BE2C (cell line): Measurements from ENCODE around the gene PLA2G6.

Experiments
- DNase-seq: peaks from one replicate; pipeline ENCODE4 v3.0.0-alpha.2; 2020
- H3K27me3 ChIP-seq: fragments of 250-450 bp; sonication (Bioruptor Pico); 2 replicates; pipeline ENCODE4 v1.5.1; 2020; ENCODE audit warnings: mild to moderate bottlenecking
- H3K36me3 ChIP-seq: fragments of 250-450 bp; sonication (Bioruptor Pico); 2 replicates; pipeline ENCODE4 v1.5.1; 2020; ENCODE audit warnings: mild to moderate bottlenecking
- H3K4me1 ChIP-seq: fragments of 250-450 bp; sonication (Bioruptor Pico); 2 replicates; pipeline ENCODE4 v1.5.1; 2020
- H3K4me3 ChIP-seq: 2 replicates; pipeline ENCODE4 v1.5.1; 2011; ENCODE audit warnings: low read depth, low read length
- H3K9me3 ChIP-seq: fragments of 250-450 bp; sonication (Bioruptor Pico); 2 replicates; pipeline ENCODE4 v1.5.1; 2020
- CTCF ChIP-seq: IDR thresholded peaks from 2 replicates; pipeline ENCODE4 v1.5.1; 2012; ENCODE audit warnings: mild to moderate bottlenecking, low read depth, low read length

The PLA2G6 gene

DNA sequence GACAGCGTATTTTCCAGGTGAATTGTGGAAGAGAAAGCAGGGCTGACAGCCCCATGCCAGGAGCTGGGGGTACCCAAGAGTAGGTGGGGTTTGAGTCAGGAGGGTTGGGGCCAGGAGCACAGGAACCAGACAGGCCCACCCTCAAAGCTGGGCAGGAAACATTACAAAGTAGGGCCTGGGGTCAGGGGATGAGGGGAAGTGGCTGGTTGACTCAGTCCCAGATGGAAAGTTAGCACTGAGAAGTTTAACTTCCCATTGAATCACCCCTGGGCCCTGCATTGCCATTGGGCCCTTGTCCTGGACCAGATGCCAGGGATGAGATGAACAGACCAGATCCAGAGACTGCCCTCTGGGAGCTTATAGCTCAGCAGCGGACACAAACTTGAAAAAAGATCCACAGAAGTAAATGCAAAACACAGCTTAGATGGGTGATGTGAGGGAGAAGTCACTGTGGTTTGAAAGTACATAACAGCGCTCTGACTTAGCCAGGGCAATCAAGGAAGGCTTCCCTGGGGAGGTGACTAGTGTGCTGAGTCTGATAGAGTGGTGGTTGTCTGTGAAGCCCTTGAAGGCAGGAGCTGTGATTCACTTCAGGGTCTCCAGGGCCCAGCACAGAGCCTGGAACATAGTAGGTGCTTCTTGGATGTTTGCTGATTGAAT lies 22.4 kb upstream of the PLA2G6 start:
- peaks cover 9% of the 10 kb centered on the region for H3K4me1 ChIP-seq
- no peaks in the 10 kb centered on the region for H3K36me3 ChIP-seq
- no peak for DNase-seq
- H3K4me3 ChIP-seq: no peak overlapping the region
- no peak for TF ChIP-seq CTCF
- no peaks in the 10 kb centered on the region for H3K27me3 ChIP-seq
- H3K9me3 ChIP-seq: no peaks in the 10 kb centered on the region

DNA sequence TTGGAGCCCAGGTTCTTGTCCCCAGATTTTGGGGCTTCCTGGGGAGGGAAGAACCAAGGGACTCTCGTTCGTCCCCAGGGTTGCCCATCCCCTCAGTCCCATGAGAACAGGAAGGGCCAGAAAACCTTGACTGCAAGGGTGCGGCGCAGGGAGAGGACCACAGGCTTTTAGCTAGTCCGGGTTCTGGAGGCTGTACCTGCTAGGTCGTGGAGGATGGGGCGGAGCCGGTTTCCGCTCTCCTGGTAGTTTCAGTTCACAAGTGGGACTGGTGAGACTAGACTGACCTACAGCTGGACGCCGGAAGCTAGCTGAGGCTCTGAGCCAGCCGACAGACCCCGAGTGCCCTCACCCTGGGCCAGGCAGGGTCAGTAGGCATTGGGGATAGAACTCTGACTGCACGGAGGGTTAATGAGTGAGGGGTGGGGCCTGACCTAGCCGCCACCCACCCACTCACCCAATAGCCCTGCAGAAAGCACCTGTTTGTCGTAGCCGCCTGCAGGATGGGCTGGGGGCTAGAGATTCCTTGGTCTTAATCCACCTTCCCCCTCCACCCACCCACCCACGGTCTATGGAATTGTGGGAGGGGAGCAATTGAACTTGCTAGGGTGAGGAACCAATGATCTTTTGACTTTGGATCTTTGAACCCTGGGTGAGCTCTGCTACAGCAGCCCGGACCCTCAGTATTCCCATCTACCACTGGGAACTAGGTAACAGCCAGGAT lies 21.6 kb upstream of the PLA2G6 start:
- Histone ChIP-seq H3K36me3 (no peaks in the 10 kb centered on the region), H3K9me3 (no peaks in the 10 kb centered on the region), H3K27me3 (no peaks in the 10 kb centered on the region), H3K4me1 (peaks cover 9% of the 10 kb centered on the region), H3K4me3 (peak overlapping the region; percentile 75)
- no peak for TF ChIP-seq CTCF
- DNase-seq: no peak

DNA sequence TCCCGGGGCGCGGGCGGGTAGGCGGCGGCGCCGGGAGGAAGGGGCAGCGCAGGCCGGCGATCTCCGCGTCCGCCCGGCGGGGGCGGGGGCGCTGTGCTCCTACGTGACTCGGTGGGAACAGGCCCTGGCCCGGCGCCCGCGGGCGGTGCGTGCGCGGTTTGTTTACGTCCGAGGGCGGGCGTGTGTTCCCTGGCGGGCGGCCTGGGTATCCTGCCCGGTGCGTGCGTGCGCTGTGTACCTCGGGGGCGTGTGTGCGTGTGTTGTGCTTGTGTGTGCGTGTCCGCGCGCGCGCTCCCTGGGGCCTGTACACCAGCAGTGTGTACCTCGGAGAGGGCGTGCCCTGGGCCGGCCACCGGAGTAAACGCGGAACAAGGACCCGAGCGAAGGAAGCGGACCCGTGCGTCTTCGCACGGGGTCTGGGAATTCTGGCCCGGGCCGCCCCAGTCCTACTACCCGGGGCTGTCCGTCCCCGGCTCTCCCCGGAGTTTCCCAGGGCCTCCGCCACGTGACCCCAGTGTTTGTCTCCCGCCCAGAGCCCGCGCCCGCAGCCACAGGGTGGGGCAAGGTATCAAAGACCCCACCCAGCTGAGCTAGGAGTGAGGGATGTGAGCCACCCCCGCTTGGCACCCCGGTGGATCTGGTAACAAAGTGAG lies 20.9 kb upstream of the PLA2G6 start:
- TF ChIP-seq CTCF: no peak
- Histone ChIP-seq H3K4me3 (peak overlapping the region; percentile 75), H3K27me3 (no peaks in the 10 kb centered on the region), H3K9me3 (no peaks in the 10 kb centered on the region), H3K4me1 (peaks cover 9% of the 10 kb centered on the region), H3K36me3 (no peaks in the 10 kb centered on the region)
- peak; percentile 86 for DNase-seq

DNA sequence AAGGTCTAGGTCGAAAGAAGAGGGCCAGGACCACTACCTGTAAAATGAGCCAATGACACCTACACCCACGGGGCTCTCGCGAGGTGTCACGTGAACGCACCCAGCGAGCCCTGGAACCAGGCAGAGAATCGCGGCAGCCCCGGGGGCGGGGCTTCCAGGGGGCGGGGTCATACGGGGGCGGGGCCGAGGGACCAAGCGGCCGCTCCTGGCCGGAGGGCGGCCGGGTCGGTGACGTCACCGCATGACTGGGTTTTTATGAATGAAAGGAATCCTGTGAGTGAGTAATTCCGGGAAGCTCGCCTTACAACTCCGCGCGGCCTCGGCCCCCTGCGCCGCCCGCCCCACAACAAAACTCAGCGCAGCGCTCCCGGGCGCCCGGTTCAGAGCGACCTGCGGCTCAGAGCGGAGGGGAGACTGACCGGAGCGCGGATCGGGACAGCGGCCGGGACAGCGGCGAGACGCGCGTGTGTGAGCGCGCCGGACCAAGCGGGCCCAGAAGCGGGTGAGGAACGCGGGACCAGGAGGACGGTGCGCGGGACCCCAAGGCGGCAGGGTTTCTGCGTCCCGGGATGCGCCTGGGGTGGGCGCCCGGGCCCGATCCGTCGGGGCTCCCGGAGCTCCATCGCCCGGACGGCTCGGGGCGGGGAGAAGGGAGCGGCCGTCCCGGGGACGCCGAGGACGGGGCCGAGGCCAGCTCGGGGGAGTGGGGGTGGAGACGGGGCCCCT lies 20.2 kb upstream of the PLA2G6 start, which contains the start of gene MAFF:
TSS of gene MAFF (plus strand) at position 284 of the 726 bp plus-strand sequence. CDS start 11,860 bp downstream, outside the sequence.
- H3K4me3 ChIP-seq: peak within 1 kb of the TSS; percentile 75
- peak; percentile 97 for DNase-seq
- TF ChIP-seq CTCF: no peak
- H3K27me3 ChIP-seq: no peaks in the 10 kb centered on the region
- H3K4me1 ChIP-seq: peaks cover 9% of the 10 kb centered on the region
- no peaks in the 10 kb centered on the region for H3K9me3 ChIP-seq
- H3K36me3 ChIP-seq: no peaks in the 10 kb centered on the region

GRCh38 chr22:38201371-38201710 lies 19.7 kb upstream of the PLA2G6 start:
- no peak for TF ChIP-seq CTCF
- H3K4me1 ChIP-seq: peaks cover 9% of the 10 kb centered on the region
- no peaks in the 10 kb centered on the region for H3K9me3 ChIP-seq
- no peak for DNase-seq
- H3K27me3 ChIP-seq: no peaks in the 10 kb centered on the region
- peak overlapping the region; percentile 54 for H3K4me3 ChIP-seq
- H3K36me3 ChIP-seq: no peaks in the 10 kb centered on the region
